Spleen (tissue), 11 donors: Measurements from ENCODE around the gene TMEM215. TPM values are rescaled to one million over a fixed set of nuclear protein-coding genes. Genes with fewer than 3 reads are reported as not detected.

Experiments
- DNase-seq: peaks from one replicate; pipeline ENCODE4 v3.0.0-alpha.2; 2020
- H3K27ac ChIP-seq, 8 donors: fragments of 200-600 bp; sonication (generic) in 7 of 8; 1 replicate in 4 of 8; 2 replicates in 4 of 8; pipeline versions ENCODE4 v1.5.0 to v1.8.0; 2016 to 2021; ENCODE audit warnings: inconsistent platforms in 4 of 8, mild to moderate bottlenecking in 4 of 8, moderate library complexity in 1 of 8
- H3K27me3 ChIP-seq, 7 donors: fragments of 200-600 bp; sonication (generic) in 6 of 7; replicated peaks in 1 of 7; 1 replicate in 4 of 7; 2 replicates in 3 of 7; pipeline versions ENCODE4 v1.5.0 to v1.8.0; 2016 to 2021; ENCODE audit warnings: inconsistent platforms in 3 of 7, mild to moderate bottlenecking in 1 of 7
- H3K36me3 ChIP-seq, 6 donors: fragments of 200-600 bp; sonication (generic) in 5 of 6; 1 replicate in 4 of 6; 2 replicates in 2 of 6; pipeline versions ENCODE4 v1.5.0 to v1.8.0; 2016 to 2021; ENCODE audit warnings: inconsistent platforms in 2 of 6
- H3K4me1 ChIP-seq, 6 donors: fragments of 200-600 bp; sonication (generic) in 5 of 6; 1 replicate in 3 of 6; 2 replicates in 3 of 6; pipeline versions ENCODE4 v1.5.0 to v1.8.0; 2016 to 2021; ENCODE audit warnings: inconsistent platforms in 3 of 6
- H3K4me3 ChIP-seq, 8 donors: fragments of 200-600 bp; sonication (generic) in 7 of 8; 1 replicate in 4 of 8; 2 replicates in 4 of 8; pipeline versions ENCODE4 v1.5.0 to v1.8.0; 2016 to 2021; ENCODE audit warnings: inconsistent platforms in 4 of 8, mild to moderate bottlenecking in 4 of 8, moderate library complexity in 2 of 8
- H3K9me3 ChIP-seq, 8 donors: fragments of 200-600 bp; sonication (generic) in 7 of 8; 1 replicate in 4 of 8; 2 replicates in 4 of 8; pipeline versions ENCODE4 v1.5.0 to v1.8.0; 2016 to 2021; ENCODE audit warnings: inconsistent platforms in 4 of 8
- POLR2A ChIP-seq, 3 donors: fragments of 450-650 bp; IDR thresholded peaks; one replicate each; pipeline ENCODE4 v1.5.1; 2017; ENCODE audit warnings: antibody characterized with exemption in 3 of 3, mild to moderate bottlenecking in 1 of 3
- POLR2AphosphoS5 ChIP-seq, 3 donors: sonication (generic); formaldehyde crosslinking; IDR thresholded peaks; one replicate each; pipeline ENCODE4 v1.5.1; 2017; ENCODE audit warnings: antibody characterized with exemption in 3 of 3
- WGBS, 5 donors: extraction: QIAGEN DNeasy Blood & Tissue Kit in 3 of 5; methylation state at CpG; one replicate each; pipeline versions ENCODE4 v1.1.5 to v1.1.7; 2013 to 2018; 5-methylcytosine and 5-hydroxymethylcytosine counted together
- intact Hi-C: fragments of 100-400 bp; cut with DNase I; formaldehyde crosslinking; loops from one replicate; pipeline ENCODE4 v1.15.0; 2023; ENCODE audit warnings: low total_unique reads
- polyA plus RNA-seq, 3 donors: library from polyadenylated mRNA; stranded (reverse); fragments of 200-250 nt; gene quantifications; one replicate each; pipeline ENCODE4 v1.2.1, GENCODE V29; 2013
- total RNA-seq, 7 donors: library from RNA; depleted of rRNA in 3 of 7; stranded (reverse); fragments of >200 nt in 3 of 7; fragmentation: NEBNext Ultra II Directional in 4 of 7; extraction: Animal tissue kit (Norgen Biotek cat#: 25700) in 4 of 7; gene quantifications; one replicate each; pipeline versions ENCODE4 v1.1.0 to v1.2.1, GENCODE V29; 2016 to 2021
- TF ChIP-seq, protein P1 (sequence below), 11 experiments: fragments of 200-600 bp in 7 of 11; fragments of 450-650 bp in 4 of 11; sonication (generic) in 4 of 11; IDR thresholded peaks in 8 of 11; conservative IDR thresholded peaks in 3 of 11; 1 replicate in 7 of 11; 2 replicates in 4 of 11; pipeline versions ENCODE4 v1.4.0 to v1.8.0; 2016 to 2021; ENCODE audit warnings: antibody characterized with exemption in 11 of 11, inconsistent platforms in 4 of 11, mild to moderate bottlenecking in 1 of 11
- donor health status: healthy with polysubstance abuse.
- donor health status: DM: no; HTN: no; CAD: no; lungs with moderate emphysema.
- donor health status: DM: no; HTN: no; CAD: no.
- donor health status: Bipolar disorder and iron deficiency.
- donor health status: healthy.
- donor health status: DM: no; HTN: no; CAD: no.
- donor health status: DM: yes; HTN: yes; CAD: no.

The TMEM215 gene
- total and polyA plus RNA-seq, 10 donors, result not detected

DNA sequence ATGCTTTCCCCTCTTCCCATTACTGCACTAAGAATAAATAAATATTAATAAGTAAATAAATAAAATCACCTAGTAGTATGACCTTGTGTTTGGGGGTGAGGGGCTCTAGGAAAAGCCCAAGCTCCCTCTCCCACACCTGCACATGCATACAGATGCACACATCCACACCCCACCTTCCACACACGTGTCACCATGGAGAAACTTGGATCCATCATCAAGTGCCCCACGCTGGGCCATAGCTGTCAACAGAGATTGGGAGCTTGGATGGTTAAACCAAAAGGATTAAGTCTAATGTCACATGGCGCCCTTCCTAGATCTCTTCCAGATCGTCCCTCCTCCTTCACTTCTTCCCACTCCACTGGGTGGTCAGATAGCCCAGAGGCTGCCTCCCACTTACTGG is 37.0 kb downstream of the TMEM215 start:
- TF ChIP-seq POLR2AphosphoS5 (IDR thresholded peaks at IDR 0.05), result no peak
- TF ChIP-seq, protein P1, sequence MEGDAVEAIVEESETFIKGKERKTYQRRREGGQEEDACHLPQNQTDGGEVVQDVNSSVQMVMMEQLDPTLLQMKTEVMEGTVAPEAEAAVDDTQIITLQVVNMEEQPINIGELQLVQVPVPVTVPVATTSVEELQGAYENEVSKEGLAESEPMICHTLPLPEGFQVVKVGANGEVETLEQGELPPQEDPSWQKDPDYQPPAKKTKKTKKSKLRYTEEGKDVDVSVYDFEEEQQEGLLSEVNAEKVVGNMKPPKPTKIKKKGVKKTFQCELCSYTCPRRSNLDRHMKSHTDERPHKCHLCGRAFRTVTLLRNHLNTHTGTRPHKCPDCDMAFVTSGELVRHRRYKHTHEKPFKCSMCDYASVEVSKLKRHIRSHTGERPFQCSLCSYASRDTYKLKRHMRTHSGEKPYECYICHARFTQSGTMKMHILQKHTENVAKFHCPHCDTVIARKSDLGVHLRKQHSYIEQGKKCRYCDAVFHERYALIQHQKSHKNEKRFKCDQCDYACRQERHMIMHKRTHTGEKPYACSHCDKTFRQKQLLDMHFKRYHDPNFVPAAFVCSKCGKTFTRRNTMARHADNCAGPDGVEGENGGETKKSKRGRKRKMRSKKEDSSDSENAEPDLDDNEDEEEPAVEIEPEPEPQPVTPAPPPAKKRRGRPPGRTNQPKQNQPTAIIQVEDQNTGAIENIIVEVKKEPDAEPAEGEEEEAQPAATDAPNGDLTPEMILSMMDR (IDR thresholded peaks at IDR 0.05 in 8 of 11, conservative IDR thresholded peaks at IDR 0.05 in 3 of 11), result no peak
- no peak for TF ChIP-seq POLR2A (IDR thresholded peaks at IDR 0.05)
- Histone ChIP-seq H3K9me3 (no peaks in the 10 kb centered on the region), H3K4me1 (no peaks in the 10 kb centered on the region), H3K36me3 (no peaks in the 10 kb centered on the region), H3K27ac (no peak overlapping the region), H3K27me3 (peaks cover 0 to 27% (median 0%) of the 10 kb centered on the region in 7 donors), H3K4me3 (no peak overlapping the region)
- intact Hi-C loops, result no loop called here
- DNase-seq, result no peak
- 60 to 82% (median 69%) methylated on average over 4 of the region's 4 CpGs for WGBS, 5 donors

DNA sequence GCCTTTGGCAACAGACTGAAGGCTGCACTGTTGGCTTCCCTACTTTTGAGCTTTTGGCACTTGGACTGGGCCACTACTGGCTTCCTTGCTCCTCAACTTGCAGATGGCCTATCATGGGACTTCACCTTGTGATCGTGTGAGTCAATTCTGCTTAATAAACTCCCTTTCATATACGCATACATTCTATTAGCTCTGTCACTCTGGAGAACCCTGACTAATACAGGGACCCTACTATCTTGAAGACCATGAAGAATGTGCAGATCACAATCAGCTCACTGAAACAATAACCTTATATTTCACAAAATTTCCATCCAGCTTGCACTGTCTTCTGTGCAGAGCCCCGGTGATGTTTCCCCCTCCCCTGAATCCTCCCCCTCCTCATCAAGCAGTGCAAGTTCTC is 39.8 kb downstream of the TMEM215 start:
- Histone ChIP-seq H3K4me1 (no peaks in the 10 kb centered on the region), H3K36me3 (no peaks in the 10 kb centered on the region), H3K27me3 (peaks cover 0 to 17% (median 0%) of the 10 kb centered on the region in 7 donors), H3K9me3 (no peaks in the 10 kb centered on the region), H3K4me3 (no peak overlapping the region), H3K27ac (no peak overlapping the region)
- WGBS, 5 donors, result 82 to 88% (median 85%) methylated on average over 3 of the region's 3 CpGs
- DNase-seq, result no peak
- intact Hi-C loops, result no loop called here
- TF ChIP-seq, protein P1 (IDR thresholded peaks at IDR 0.05 in 8 of 11, conservative IDR thresholded peaks at IDR 0.05 in 3 of 11), result no peak
- TF ChIP-seq POLR2AphosphoS5 (IDR thresholded peaks at IDR 0.05), result no peak
- TF ChIP-seq POLR2A (IDR thresholded peaks at IDR 0.05), result no peak

GRCh38 chr9:32823551-32823950 is 40.2 kb downstream of the TMEM215 start:
- Histone ChIP-seq H3K36me3 (no peaks in the 10 kb centered on the region), H3K4me3 (no peak overlapping the region), H3K9me3 (no peaks in the 10 kb centered on the region), H3K27me3 (peaks cover 0 to 17% (median 0%) of the 10 kb centered on the region in 7 donors), H3K4me1 (no peaks in the 10 kb centered on the region), H3K27ac (no peak overlapping the region)
- TF ChIP-seq, protein P1 (IDR thresholded peaks at IDR 0.05 in 8 of 11, conservative IDR thresholded peaks at IDR 0.05 in 3 of 11), result no peak
- TF ChIP-seq POLR2AphosphoS5 (IDR thresholded peaks at IDR 0.05) (no peak), POLR2A (IDR thresholded peaks at IDR 0.05) (no peak)
- DNase-seq, result no peak
- intact Hi-C loops, result no loop called here

- Histone ChIP-seq H3K27me3 (peaks cover 0 to 9% (median 0%) of the 10 kb centered on the region in 7 donors), H3K36me3 (no peaks in the 10 kb centered on the region), H3K4me3 (no peak overlapping the region), H3K4me1 (no peaks in the 10 kb centered on the region), H3K9me3 (no peaks in the 10 kb centered on the region), H3K27ac (no peak overlapping the region)
- intact Hi-C loops, result no loop called here
- DNase-seq, result no peak
- WGBS, 5 donors, result 45 to 63% (median 54%) methylated on average over 2 of the region's 2 CpGs
- no peak for TF ChIP-seq POLR2A (IDR thresholded peaks at IDR 0.05)
- no peak for TF ChIP-seq POLR2AphosphoS5 (IDR thresholded peaks at IDR 0.05)
- TF ChIP-seq, protein P1 (IDR thresholded peaks at IDR 0.05 in 8 of 11, conservative IDR thresholded peaks at IDR 0.05 in 3 of 11), result no peak
These were observed 41.9 kb downstream of the TMEM215 start for GRCh38 chr9:32825203-32825602.
